ENCODE data around the gene ST3GAL4. TPM values are rescaled to one million over a fixed set of nuclear protein-coding genes. Genes with fewer than 3 reads are reported as not detected.

The ST3GAL4 gene
- polyA plus RNA-seq, 1 of the 3 experiments (the other 2 are of a cell fraction), result 32.0 TPM

DNA sequence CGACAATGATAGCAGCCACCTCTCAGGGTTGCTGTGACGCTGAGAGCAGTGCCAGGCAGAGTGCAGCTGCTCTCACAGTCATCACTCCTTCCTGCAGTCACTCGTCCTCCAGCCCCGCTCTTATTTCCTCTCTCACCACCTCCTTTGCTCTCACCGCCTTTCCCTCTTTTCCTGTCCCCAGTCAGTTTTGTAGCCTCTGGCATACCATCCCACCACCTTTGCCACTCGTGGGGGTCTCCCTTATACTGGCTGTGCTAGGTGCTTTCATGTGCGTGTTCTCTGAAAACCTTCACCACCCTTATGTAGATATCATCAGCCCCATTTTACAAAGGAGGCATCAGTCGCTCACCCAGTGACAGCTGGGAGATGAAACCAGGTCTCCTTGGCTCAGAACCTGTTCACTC, 19.3 kb upstream of the ST3GAL4 start:
- no peak for TF ChIP-seq MXI1 (IDR thresholded peaks at IDR 0.05; ENCODE audit: low read depth, low read length)
- no peak for TF ChIP-seq MEF2A (IDR thresholded peaks at IDR 0.05; ENCODE audit: borderline replicate concordance, low read depth)
- no peak for TF ChIP-seq TCF12 (IDR thresholded peaks at IDR 0.05)
- 81% methylated on average over 8 of the region's 8 CpGs for WGBS (ENCODE audit: low lambda C conversion rate)
- Histone ChIP-seq H4K20me1 (ENCODE audit: insufficient read depth) (no peaks in the 10 kb centered on the region), H3K36me3 (replicated peaks in 1 of 2; ENCODE audit: control insufficient read depth in 1 of 2, insufficient read depth in 2 of 2, low read length in 1 of 2) (no peaks in the 10 kb centered on the region), H2AFZ (ENCODE audit: low read depth) (no peak overlapping the region), H3K4me3 (ENCODE audit: low read depth in 2 of 2, low read length in 1 of 2) (no peak overlapping the region), H3K27ac (ENCODE audit: low read depth in 2 of 2, low read length in 1 of 2) (peak overlapping the region; percentile 20 to 26; a peak in 1 of 4 replicates), H3K79me2 (ENCODE audit: insufficient read depth) (no peaks in the 10 kb centered on the region; the same call in 1 of the 2 replicates), H3K4me2 (no peak overlapping the region), H3K9me2 (no peaks in the 10 kb centered on the region), H3F3A (replicated peaks; ENCODE audit: insufficient read depth) (peaks cover 24% of the 10 kb centered on the region), H3K9ac (no peak overlapping the region; the same call in 1 of the 2 replicates), H3K4me1 (ENCODE audit: control insufficient read depth in 1 of 2, insufficient read depth in 2 of 2, low read depth in 1 of 2, low read length in 1 of 2) (peaks cover 30 to 46% of the 10 kb centered on the region in 2 experiments; a peak in 3 of 4 replicates), H3K27me3 (ENCODE audit: insufficient read depth) (no peaks in the 10 kb centered on the region), H3K9me3 (no peaks in the 10 kb centered on the region)
- CTCF ChIA-PET, result no interaction called here
- no peak for DNase-seq
- POLR2A ChIA-PET, result no interaction called here

DNA sequence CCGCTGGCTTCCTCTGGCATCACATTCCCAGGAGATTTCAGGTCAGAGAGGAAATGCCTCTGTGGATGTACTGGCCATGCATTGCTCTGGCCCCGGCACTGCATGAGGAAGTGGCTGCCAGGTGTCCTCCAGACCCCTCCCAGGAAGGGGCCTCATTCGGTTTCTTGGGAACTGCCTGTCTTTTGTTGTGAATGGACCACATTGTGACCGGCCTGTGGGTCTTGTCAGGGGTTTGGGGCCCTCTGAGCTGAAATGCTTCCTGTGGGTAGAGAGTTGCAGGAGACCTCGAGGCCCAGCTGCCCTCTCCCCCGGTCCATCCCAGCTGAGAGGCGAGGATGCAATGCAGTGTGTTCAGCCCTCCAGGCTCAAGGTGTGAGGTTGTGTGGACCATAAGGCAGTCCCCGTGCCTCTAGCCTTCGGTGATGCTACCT, 18.8 kb upstream of the ST3GAL4 start:
- H3K9me2 ChIP-seq, result no peaks in the 10 kb centered on the region
- peak overlapping the region; percentile 20 to 26; a peak in 1 of 4 replicates for H3K27ac ChIP-seq (ENCODE audit: low read depth in 2 of 2, low read length in 1 of 2)
- peaks cover 29 to 48% of the 10 kb centered on the region in 2 experiments; a peak in 3 of 4 replicates for H3K4me1 ChIP-seq (ENCODE audit: control insufficient read depth in 1 of 2, insufficient read depth in 2 of 2, low read depth in 1 of 2, low read length in 1 of 2)
- H3F3A ChIP-seq (replicated peaks; ENCODE audit: insufficient read depth), result peaks cover 29% of the 10 kb centered on the region
- no peaks in the 10 kb centered on the region for H3K36me3 ChIP-seq (replicated peaks in 1 of 2; ENCODE audit: control insufficient read depth in 1 of 2, insufficient read depth in 2 of 2, low read length in 1 of 2)
- H3K27me3 ChIP-seq (ENCODE audit: insufficient read depth), result no peaks in the 10 kb centered on the region
- no peak for DNase-seq
- H3K9me3 ChIP-seq, result no peaks in the 10 kb centered on the region
- WGBS (ENCODE audit: low lambda C conversion rate), result 78% methylated on average over 5 of the region's 9 CpGs
- no peak for TF ChIP-seq TAF1 (IDR thresholded peaks at IDR 0.05; ENCODE audit: borderline replicate concordance, low read depth, low read length)
- TF ChIP-seq NFIC (IDR thresholded peaks at IDR 0.05; ENCODE audit: borderline replicate concordance), result 0 out of 2 replicates have a peak, but pooled peaks have one; percentile 7
- peak; percentile 28; the same call in 1 of the 2 replicates for TF ChIP-seq TCF12 (IDR thresholded peaks at IDR 0.05)
- no peak for TF ChIP-seq EZH2phosphoT487 (IDR thresholded peaks at IDR 0.05; ENCODE audit: borderline replicate concordance, low read depth)
- H3K4me2 ChIP-seq, result no peak overlapping the region
- H3K4me3 ChIP-seq (ENCODE audit: low read depth in 2 of 2, low read length in 1 of 2), result no peak overlapping the region
- no peaks in the 10 kb centered on the region for H4K20me1 ChIP-seq (ENCODE audit: insufficient read depth)
- H3K79me2 ChIP-seq (ENCODE audit: insufficient read depth), result no peaks in the 10 kb centered on the region; the same call in 1 of the 2 replicates
- POLR2A ChIA-PET, result no interaction called here
- no peak overlapping the region for H2AFZ ChIP-seq (ENCODE audit: low read depth)
- H3K9ac ChIP-seq, result no peak overlapping the region
- CTCF ChIA-PET, result no interaction called here

DNA sequence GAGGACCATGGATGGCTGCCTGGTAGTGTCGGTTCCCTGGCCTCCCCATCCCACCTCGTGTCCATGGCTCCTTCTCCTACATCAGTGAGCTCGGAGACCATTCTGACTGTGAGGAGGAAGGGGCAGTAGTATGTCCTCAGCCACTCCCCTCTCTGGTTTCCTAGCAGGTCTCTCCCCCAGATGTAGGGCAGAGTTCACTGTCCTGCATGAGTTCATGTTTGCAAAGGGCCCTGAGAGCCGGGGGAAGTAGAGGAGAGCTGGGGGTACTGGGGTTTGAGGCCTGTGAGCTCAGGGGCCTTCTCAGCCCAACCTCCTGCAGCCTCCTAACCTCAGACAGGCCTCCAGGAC, 18.4 kb upstream of the ST3GAL4 start:
- Histone ChIP-seq H3K9me3 (no peaks in the 10 kb centered on the region), H3F3A (replicated peaks; ENCODE audit: insufficient read depth) (peaks cover 28% of the 10 kb centered on the region), H3K27me3 (ENCODE audit: insufficient read depth) (no peaks in the 10 kb centered on the region), H3K79me2 (ENCODE audit: insufficient read depth) (no peaks in the 10 kb centered on the region; the same call in 1 of the 2 replicates), H3K27ac (ENCODE audit: low read depth in 2 of 2, low read length in 1 of 2) (no peak overlapping the region), H3K9me2 (no peaks in the 10 kb centered on the region), H3K4me2 (no peak overlapping the region), H3K36me3 (replicated peaks in 1 of 2; ENCODE audit: control insufficient read depth in 1 of 2, insufficient read depth in 2 of 2, low read length in 1 of 2) (no peaks in the 10 kb centered on the region), H2AFZ (ENCODE audit: low read depth) (no peak overlapping the region), H4K20me1 (ENCODE audit: insufficient read depth) (no peaks in the 10 kb centered on the region), H3K4me3 (ENCODE audit: low read depth in 2 of 2, low read length in 1 of 2) (no peak overlapping the region), H3K4me1 (ENCODE audit: control insufficient read depth in 1 of 2, insufficient read depth in 2 of 2, low read depth in 1 of 2, low read length in 1 of 2) (peaks cover 29 to 48% of the 10 kb centered on the region in 2 experiments; a peak in 3 of 4 replicates), H3K9ac (no peak overlapping the region)
- no peak for TF ChIP-seq GABPA (IDR thresholded peaks at IDR 0.05; ENCODE audit: low read depth)
- 89% methylated on average over 4 of the region's 4 CpGs for WGBS (ENCODE audit: low lambda C conversion rate)
- ChIA-PET CTCF (interaction anchor here (0.8 to 0.9 kb wide), 2 partner anchors 144 to 653 kb away, joined by 3 to 4 read pairs; no protein-coding TSS in a partner anchor), POLR2A (no interaction called here)
- DNase-seq, result no peak
